Measurements from ENCODE around the gene PLEKHA7. TPM values are rescaled to one million over a fixed set of nuclear protein-coding genes. Genes with fewer than 3 reads are reported as not detected.
A peak's percentile ranks its signal among the peaks of the same experiment; 100 is the strongest.
"Not testable (repeated sequence)": the region's sequence is repeated elsewhere in the genome, so short reads cannot be mapped to it uniquely, and the experiment has no call there.

PLEKHA7 gene
- total RNA-seq, 1 experiment from 2014 or later, result not detected

- H3K27ac ChIP-seq, result no peak overlapping the region
- no peaks in the 10 kb centered on the region for H3K36me3 ChIP-seq
- no peak for DNase-seq
- H3K27me3 ChIP-seq, result no peaks in the 10 kb centered on the region
- H3K4me1 ChIP-seq, result no peaks in the 10 kb centered on the region
- no peak overlapping the region for H3K4me3 ChIP-seq
- 0 out of 2 replicates have a peak, but pooled peaks cover 3% of the 10 kb centered on the region for H3K9me3 ChIP-seq (replicated peaks)
Measured at GRCh38 chr11:16905375-16905774, 108.8 kb downstream of the PLEKHA7 start.

GRCh38 chr11:16904761-16905160, 109.5 kb downstream of the PLEKHA7 start:
- H3K4me1 ChIP-seq; H3K27me3 ChIP-seq; H3K27ac ChIP-seq; H3K4me3 ChIP-seq; H3K9me3 ChIP-seq (replicated peaks); H3K36me3 ChIP-seq; DNase-seq: not testable (repeated sequence)

- 0 out of 2 replicates have a peak, but pooled peaks cover 3% of the 10 kb centered on the region for H3K9me3 ChIP-seq (replicated peaks)
- DNase-seq, result no peak
- no peak overlapping the region for H3K27ac ChIP-seq
- no peaks in the 10 kb centered on the region for H3K27me3 ChIP-seq
- no peak overlapping the region for H3K4me3 ChIP-seq
- H3K4me1 ChIP-seq, result no peaks in the 10 kb centered on the region
- no peaks in the 10 kb centered on the region for H3K36me3 ChIP-seq
Measured at GRCh38 chr11:16902781-16903378, 111.3 kb downstream of the PLEKHA7 start.

- no peaks in the 10 kb centered on the region for H3K27me3 ChIP-seq
- DNase-seq, result no peak
- H3K4me3 ChIP-seq, result no peak overlapping the region
- no peak overlapping the region for H3K27ac ChIP-seq
- H3K9me3 ChIP-seq (replicated peaks), result 0 out of 2 replicates have a peak, but pooled peaks cover 3% of the 10 kb centered on the region
- H3K4me1 ChIP-seq, result no peaks in the 10 kb centered on the region
- H3K36me3 ChIP-seq, result no peaks in the 10 kb centered on the region
Measured at GRCh38 chr11:16902182-16902581, 112.0 kb downstream of the PLEKHA7 start.

GRCh38 chr11:16900491-16900890, 113.7 kb downstream of the PLEKHA7 start:
- Histone ChIP-seq H3K27ac (no peak overlapping the region), H3K4me1 (no peaks in the 10 kb centered on the region), H3K9me3 (replicated peaks) (0 out of 2 replicates have a peak, but pooled peaks cover 3% of the 10 kb centered on the region), H3K36me3 (no peaks in the 10 kb centered on the region), H3K4me3 (no peak overlapping the region), H3K27me3 (0 out of 2 replicates have a peak, but pooled peaks cover under 1% of the 10 kb centered on the region)
- no peak for DNase-seq

GRCh38 chr11:16899708-16900303, 114.4 kb downstream of the PLEKHA7 start:
- no peak overlapping the region for H3K4me3 ChIP-seq
- H3K36me3 ChIP-seq, result no peaks in the 10 kb centered on the region
- 0 out of 2 replicates have a peak, but pooled peaks cover 6% of the 10 kb centered on the region for H3K27me3 ChIP-seq
- no peak for DNase-seq
- H3K27ac ChIP-seq, result no peak overlapping the region
- no peaks in the 10 kb centered on the region for H3K4me1 ChIP-seq
- 0 out of 2 replicates have a peak, but pooled peaks cover 3% of the 10 kb centered on the region for H3K9me3 ChIP-seq (replicated peaks)

- no peaks in the 10 kb centered on the region for H3K4me1 ChIP-seq
- H3K36me3 ChIP-seq, result no peaks in the 10 kb centered on the region
- H3K27me3 ChIP-seq, result 0 out of 2 replicates have a peak, but pooled peaks cover 6% of the 10 kb centered on the region
- 0 out of 2 replicates have a peak, but pooled peaks cover 3% of the 10 kb centered on the region for H3K9me3 ChIP-seq (replicated peaks)
- no peak for DNase-seq
- H3K4me3 ChIP-seq, result no peak overlapping the region
- no peak overlapping the region for H3K27ac ChIP-seq
Measured at GRCh38 chr11:16898274-16898985, 115.8 kb downstream of the PLEKHA7 start.

- H3K9me3 ChIP-seq (replicated peaks), result 0 out of 2 replicates have a peak, but pooled peaks cover 1% of the 10 kb centered on the region
- no peak overlapping the region for H3K4me3 ChIP-seq
- peak in 1 of 2 experiments; percentile 21 for DNase-seq
- 0 out of 2 replicates have a peak, but pooled peaks cover 6% of the 10 kb centered on the region for H3K27me3 ChIP-seq
- no peak overlapping the region for H3K27ac ChIP-seq
- H3K36me3 ChIP-seq, result no peaks in the 10 kb centered on the region
- H3K4me1 ChIP-seq, result no peaks in the 10 kb centered on the region
Measured at GRCh38 chr11:16897470-16898061, 116.6 kb downstream of the PLEKHA7 start.

GRCh38 chr11:16896729-16897469, 117.3 kb downstream of the PLEKHA7 start:
- no peak overlapping the region for H3K27ac ChIP-seq
- H3K27me3 ChIP-seq, result 0 out of 2 replicates have a peak, but pooled peaks cover 6% of the 10 kb centered on the region
- H3K4me3 ChIP-seq, result no peak overlapping the region
- no peak for DNase-seq
- no peaks in the 10 kb centered on the region for H3K9me3 ChIP-seq (replicated peaks)
- no peaks in the 10 kb centered on the region for H3K4me1 ChIP-seq
- H3K36me3 ChIP-seq, result no peaks in the 10 kb centered on the region

- Histone ChIP-seq H3K36me3 (no peaks in the 10 kb centered on the region), H3K4me1 (no peaks in the 10 kb centered on the region), H3K9me3 (replicated peaks) (no peaks in the 10 kb centered on the region), H3K27ac (no peak overlapping the region), H3K27me3 (0 out of 2 replicates have a peak, but pooled peaks cover 6% of the 10 kb centered on the region), H3K4me3 (no peak overlapping the region)
- DNase-seq, result no peak
Measured at GRCh38 chr11:16895306-16895705, 118.9 kb downstream of the PLEKHA7 start.

GRCh38 chr11:16893456-16894066, 120.7 kb downstream of the PLEKHA7 start:
- H3K4me1 ChIP-seq, result no peaks in the 10 kb centered on the region
- H3K27me3 ChIP-seq, result 0 out of 2 replicates have a peak, but pooled peaks cover 6% of the 10 kb centered on the region
- H3K36me3 ChIP-seq, result no peaks in the 10 kb centered on the region
- H3K9me3 ChIP-seq (replicated peaks), result 0 out of 2 replicates have a peak, but pooled peaks cover 3% of the 10 kb centered on the region
- H3K4me3 ChIP-seq, result no peak overlapping the region
- DNase-seq, result no peak
- H3K27ac ChIP-seq, result no peak overlapping the region

- H3K4me3 ChIP-seq, result no peak overlapping the region
- 0 out of 2 replicates have a peak, but pooled peaks cover 3% of the 10 kb centered on the region for H3K9me3 ChIP-seq (replicated peaks)
- no peak overlapping the region for H3K27ac ChIP-seq
- no peak for DNase-seq
- no peaks in the 10 kb centered on the region for H3K4me1 ChIP-seq
- no peaks in the 10 kb centered on the region for H3K36me3 ChIP-seq
- H3K27me3 ChIP-seq, result 0 out of 2 replicates have a peak, but pooled peaks cover 6% of the 10 kb centered on the region
Measured at GRCh38 chr11:16891964-16892363, 122.2 kb downstream of the PLEKHA7 start.

- no peak overlapping the region for H3K27ac ChIP-seq
Measured at GRCh38 chr11:16891165-16891564, 123.0 kb downstream of the PLEKHA7 start.

More at GRCh38 chr11:16891165-16891564, 123.0 kb downstream of the PLEKHA7 start:
- no peak overlapping the region for H3K4me3 ChIP-seq
- H3K4me1 ChIP-seq, result no peaks in the 10 kb centered on the region
- 0 out of 2 replicates have a peak, but pooled peaks cover 6% of the 10 kb centered on the region for H3K27me3 ChIP-seq
- DNase-seq, result no peak
- H3K9me3 ChIP-seq (replicated peaks), result 0 out of 2 replicates have a peak, but pooled peaks cover 3% of the 10 kb centered on the region
- H3K36me3 ChIP-seq, result no peaks in the 10 kb centered on the region

Measured in SJCRH30 (cell line).